ENCODE measurements around the gene RNU4-1. TPM values are rescaled to one million over a fixed set of nuclear protein-coding genes. Genes with fewer than 3 reads are reported as not detected.

The RNU4-1 gene
- total RNA-seq, 1 donor, result under 0.01 TPM

DNA sequence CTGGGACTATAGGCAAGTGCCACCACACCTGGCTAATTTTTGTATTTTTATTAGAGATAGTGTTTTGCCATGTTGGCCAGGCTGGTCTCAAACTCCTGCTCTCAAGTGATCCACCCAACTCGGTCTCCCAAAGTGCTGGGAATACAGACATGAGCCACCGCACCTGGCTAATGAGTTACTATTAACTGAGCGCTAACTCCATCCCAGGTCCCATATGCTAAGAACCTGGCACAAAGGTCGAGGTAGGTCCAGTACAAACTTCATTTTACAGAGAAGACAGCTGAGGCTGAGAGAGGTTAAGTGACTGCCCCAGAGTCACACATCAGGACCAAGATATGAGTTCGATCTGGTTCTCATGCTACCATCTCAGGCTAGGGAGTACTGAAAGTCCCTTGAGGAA lies 39.0 kb upstream of the RNU4-1 start:
- TF ChIP-seq, protein P1, sequence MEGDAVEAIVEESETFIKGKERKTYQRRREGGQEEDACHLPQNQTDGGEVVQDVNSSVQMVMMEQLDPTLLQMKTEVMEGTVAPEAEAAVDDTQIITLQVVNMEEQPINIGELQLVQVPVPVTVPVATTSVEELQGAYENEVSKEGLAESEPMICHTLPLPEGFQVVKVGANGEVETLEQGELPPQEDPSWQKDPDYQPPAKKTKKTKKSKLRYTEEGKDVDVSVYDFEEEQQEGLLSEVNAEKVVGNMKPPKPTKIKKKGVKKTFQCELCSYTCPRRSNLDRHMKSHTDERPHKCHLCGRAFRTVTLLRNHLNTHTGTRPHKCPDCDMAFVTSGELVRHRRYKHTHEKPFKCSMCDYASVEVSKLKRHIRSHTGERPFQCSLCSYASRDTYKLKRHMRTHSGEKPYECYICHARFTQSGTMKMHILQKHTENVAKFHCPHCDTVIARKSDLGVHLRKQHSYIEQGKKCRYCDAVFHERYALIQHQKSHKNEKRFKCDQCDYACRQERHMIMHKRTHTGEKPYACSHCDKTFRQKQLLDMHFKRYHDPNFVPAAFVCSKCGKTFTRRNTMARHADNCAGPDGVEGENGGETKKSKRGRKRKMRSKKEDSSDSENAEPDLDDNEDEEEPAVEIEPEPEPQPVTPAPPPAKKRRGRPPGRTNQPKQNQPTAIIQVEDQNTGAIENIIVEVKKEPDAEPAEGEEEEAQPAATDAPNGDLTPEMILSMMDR (IDR thresholded peaks at IDR 0.05; ENCODE audit: insufficient read depth, low read depth, low read length), result no peak

DNA sequence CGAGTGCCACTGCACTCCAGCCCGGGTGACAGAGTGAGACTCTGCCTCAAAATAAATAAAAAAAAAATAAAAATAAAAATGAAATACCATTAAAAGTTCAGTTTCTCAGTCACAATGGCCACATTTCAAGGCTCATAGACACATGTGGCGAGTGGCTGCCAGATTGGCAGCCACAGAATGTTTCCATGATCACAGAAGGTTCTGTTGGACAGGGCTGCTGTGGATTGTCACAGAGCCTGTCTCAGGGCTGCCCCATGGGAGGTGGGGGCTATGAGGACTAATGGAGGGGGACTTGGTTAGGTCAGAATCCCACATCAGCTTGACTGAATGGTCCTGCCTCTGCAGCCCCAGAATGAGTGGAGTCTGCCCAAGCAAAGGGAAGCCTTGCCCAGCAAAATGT lies 38.4 kb upstream of the RNU4-1 start:
- no peak overlapping the region for H3K4me3 ChIP-seq (ENCODE audit: low read depth, low read length)
- TF ChIP-seq, protein P1 (IDR thresholded peaks at IDR 0.05; ENCODE audit: insufficient read depth, low read depth, low read length), result no peak
- DNase-seq (ENCODE audit: low read depth), result no peak

More for the DNA sequence above, 39.0 kb upstream of the RNU4-1 start:
- no peak overlapping the region for H3K4me3 ChIP-seq (ENCODE audit: low read depth, low read length)
- DNase-seq (ENCODE audit: low read depth), result no peak

DNA sequence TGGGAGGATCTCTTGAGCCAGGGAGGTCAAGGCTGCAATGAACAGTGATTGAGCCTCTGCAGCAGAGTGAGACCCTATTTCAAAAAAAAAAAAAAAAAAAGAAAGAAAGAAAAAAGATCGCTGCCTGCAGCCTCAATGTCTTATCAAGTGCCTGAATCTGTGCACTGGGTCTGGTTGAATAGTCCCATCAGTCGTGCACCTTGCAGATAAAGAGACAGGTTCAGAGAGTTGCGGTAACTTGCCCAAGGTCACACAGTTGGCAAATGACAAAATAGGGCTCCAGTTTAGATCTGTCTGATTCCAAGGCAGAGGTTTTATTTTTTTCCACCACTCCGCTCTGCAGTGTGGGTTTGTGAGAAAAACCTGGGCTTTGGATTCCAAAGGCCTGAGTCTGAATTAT lies 35.2 kb upstream of the RNU4-1 start:
- TF ChIP-seq, protein P1 (IDR thresholded peaks at IDR 0.05; ENCODE audit: insufficient read depth, low read depth, low read length), result no peak
- H3K4me3 ChIP-seq (ENCODE audit: low read depth, low read length), result no peak overlapping the region

DNA sequence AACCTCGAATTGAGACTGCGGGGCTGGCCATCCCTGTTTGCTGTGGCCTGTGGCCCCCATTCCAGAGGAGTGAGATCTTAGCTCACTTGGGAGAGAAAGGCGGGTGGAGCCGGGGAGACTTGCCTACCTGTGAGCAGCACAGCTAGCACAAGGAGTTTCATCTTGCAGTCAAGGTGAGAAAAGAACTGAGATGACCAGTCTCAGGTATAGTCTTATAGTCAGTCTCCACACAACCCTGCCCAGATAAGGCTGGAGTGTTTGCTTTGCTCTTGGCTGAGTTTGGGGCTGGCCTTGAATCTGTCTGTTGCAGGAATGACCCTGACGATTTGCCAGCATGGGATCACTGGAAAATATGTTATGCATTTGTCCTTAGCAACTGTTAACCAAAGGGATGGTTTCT lies 34.6 kb upstream of the RNU4-1 start, which contains the start of gene PLA2G1B:
Gene PLA2G1B, minus strand, starts transcription at position 187 of the 400 bp plus-strand sequence. Its CDS starts 26 bp downstream, at position 161.
- no peak within 1 kb of the TSS for H3K4me3 ChIP-seq (ENCODE audit: low read depth, low read length)
- TF ChIP-seq, protein P1 (IDR thresholded peaks at IDR 0.05; ENCODE audit: insufficient read depth, low read depth, low read length), result no peak
- no peak for DNase-seq (ENCODE audit: low read depth)

More for the DNA sequence above, 35.2 kb upstream of the RNU4-1 start:
- no peak for DNase-seq (ENCODE audit: low read depth)

DNA sequence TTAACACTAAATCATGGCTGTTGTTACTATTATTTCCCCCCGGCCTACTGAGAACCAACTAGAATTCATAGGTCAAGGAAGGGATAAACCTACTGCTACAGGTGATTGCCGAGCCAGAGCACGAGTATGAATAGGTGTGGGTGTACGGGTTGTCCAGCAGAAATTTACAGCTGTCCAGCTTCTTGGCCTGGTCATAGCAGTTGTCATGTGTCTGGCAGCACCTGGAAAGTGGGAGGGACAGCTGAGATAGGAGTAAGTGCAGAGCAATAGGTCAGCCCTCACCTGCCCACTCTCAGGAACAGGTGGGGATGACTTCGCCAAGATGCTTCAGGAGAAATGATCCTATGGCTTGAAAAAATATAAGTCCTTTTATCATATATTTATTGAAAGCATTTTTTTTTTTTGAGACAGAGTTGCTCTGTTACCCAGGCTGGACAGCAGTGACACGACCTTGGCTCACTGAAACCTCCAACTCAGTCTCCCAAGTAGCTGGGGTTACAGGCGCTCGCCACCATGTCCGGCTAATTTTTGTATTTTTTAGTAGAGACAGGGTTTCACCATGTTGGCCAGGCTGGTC lies 31.9 kb upstream of the RNU4-1 start:
- TF ChIP-seq, protein P1 (IDR thresholded peaks at IDR 0.05; ENCODE audit: insufficient read depth, low read depth, low read length), result no peak
- no peak overlapping the region for H3K4me3 ChIP-seq (ENCODE audit: low read depth, low read length)

DNA sequence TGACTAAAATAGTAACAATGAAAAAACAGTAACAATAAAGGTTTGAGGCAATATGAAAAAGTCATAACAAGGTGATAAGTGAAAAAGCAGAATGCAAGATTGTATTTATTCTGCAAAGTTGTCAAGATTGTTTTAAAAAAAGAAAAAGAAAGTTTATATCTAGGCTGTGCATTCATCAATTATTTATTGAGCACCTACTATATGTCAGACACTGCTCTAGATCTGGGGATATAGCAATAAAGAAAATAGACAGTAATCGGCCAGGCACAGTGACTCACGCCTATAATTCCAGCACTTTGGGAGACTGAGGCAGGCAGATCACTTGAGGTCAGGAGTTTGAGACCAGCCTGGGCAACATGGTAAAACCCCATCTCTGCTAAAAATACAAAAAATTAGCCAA lies 30.7 kb upstream of the RNU4-1 start:
- TF ChIP-seq, protein P1 (IDR thresholded peaks at IDR 0.05; ENCODE audit: insufficient read depth, low read depth, low read length), result no peak
- no peak overlapping the region for H3K4me3 ChIP-seq (ENCODE audit: low read depth, low read length)
- no peak for DNase-seq (ENCODE audit: low read depth)

More for the DNA sequence above, 31.9 kb upstream of the RNU4-1 start:
- no peak for DNase-seq (ENCODE audit: low read depth)

Data from fibroblast of villous mesenchyme (primary cell).